GM13977 (cell line): Measurements from ENCODE around the gene MCAM.

Experiments
- DNase-seq: peaks from one replicate; pipeline ENCODE4 v3.0.0; 2012; ENCODE audit warnings: low spot score
- in situ Hi-C: fragments of 300-500 bp; cut with MboI; formaldehyde crosslinking; loops from one replicate; pipeline ENCODE4 v1.12.0; 2022; ENCODE audit warnings: low sequenced_read_pairs, low pct_unique_long_range_greater_than_20kb, mixed read lengths, inconsistent platforms; ENCODE audit not compliant: unreplicated experiment
- TF ChIP-seq, protein P1 (sequence below): IDR thresholded peaks from 2 replicates; pipeline ENCODE4 v1.5.1; 2012; ENCODE audit warnings: mild to moderate bottlenecking, control low read depth; ENCODE audit not compliant: insufficient read depth; ENCODE audit errors: extremely low read depth, missing control alignments

Gene MCAM

DNA sequence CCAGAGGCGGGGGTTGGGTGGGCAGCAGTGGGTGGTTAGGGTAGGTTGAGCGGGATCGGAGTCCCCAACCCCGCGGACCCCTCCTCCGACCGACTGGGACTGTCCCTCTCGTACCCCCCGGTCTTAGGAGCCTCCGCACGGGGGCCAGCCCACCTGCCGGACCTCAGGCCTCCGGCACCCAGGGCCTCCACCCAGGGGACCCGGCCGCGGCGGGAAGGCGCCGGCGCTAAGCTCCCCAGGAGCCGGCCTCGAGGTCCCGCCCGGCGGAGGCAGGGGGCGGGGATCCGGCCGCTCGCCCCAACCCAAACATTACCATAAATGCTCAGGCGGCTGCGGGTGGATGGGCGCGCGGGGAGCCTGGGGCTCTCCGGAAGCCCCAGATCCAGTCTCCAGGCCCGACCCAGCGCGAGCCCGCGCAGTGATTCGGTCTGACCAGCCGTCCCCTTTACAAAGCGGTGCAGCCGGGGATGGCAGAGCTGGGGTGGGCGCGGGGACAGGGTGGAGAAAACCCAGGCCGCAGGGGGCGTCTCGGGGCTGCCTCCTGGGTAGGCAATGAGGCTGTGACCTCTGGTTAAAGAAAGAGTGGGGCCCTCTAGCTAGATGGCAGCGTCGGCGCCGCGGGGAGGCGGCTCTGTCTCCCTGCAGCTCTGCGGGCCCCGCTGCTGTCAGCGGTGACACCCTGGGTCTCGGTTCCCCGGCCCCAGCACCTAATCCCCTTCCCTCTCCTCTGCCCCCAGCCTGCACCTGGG lies 4.0 kb upstream of the MCAM start:
- peak; percentile 91 for DNase-seq
- in situ Hi-C loops = no loop called here
- TF ChIP-seq, protein P1, sequence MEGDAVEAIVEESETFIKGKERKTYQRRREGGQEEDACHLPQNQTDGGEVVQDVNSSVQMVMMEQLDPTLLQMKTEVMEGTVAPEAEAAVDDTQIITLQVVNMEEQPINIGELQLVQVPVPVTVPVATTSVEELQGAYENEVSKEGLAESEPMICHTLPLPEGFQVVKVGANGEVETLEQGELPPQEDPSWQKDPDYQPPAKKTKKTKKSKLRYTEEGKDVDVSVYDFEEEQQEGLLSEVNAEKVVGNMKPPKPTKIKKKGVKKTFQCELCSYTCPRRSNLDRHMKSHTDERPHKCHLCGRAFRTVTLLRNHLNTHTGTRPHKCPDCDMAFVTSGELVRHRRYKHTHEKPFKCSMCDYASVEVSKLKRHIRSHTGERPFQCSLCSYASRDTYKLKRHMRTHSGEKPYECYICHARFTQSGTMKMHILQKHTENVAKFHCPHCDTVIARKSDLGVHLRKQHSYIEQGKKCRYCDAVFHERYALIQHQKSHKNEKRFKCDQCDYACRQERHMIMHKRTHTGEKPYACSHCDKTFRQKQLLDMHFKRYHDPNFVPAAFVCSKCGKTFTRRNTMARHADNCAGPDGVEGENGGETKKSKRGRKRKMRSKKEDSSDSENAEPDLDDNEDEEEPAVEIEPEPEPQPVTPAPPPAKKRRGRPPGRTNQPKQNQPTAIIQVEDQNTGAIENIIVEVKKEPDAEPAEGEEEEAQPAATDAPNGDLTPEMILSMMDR = peak; percentile 23

DNA sequence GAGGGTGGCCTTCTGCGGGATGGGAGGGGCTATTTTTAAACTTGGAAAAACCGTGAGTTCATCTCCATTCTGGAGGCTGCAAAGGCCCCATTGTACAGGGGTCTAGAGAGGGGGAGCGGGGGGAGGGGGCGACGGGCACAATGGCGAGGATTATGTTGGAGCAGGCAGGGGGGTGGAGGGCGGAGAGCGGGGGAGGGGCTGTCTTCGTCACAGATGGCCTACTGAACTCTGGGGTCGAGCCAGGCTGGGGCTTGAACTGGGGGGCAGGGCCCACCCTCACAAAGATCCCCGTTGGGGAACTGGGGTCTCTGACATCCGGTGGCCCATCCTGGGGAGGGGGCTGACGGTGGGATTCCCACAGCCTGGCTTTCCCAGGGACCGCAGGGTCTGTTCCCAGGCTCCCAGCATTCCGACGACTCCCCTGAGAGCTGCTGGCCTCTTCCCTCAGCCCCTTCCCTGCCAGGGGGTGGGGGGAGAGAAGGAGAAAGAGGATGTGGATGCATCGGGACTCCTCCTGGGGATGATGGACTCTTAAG lies 3.4 kb upstream of the MCAM start:
- in situ Hi-C loops = no loop called here
- TF ChIP-seq, protein P1 = no peak
- peak; percentile 27 for DNase-seq

DNA sequence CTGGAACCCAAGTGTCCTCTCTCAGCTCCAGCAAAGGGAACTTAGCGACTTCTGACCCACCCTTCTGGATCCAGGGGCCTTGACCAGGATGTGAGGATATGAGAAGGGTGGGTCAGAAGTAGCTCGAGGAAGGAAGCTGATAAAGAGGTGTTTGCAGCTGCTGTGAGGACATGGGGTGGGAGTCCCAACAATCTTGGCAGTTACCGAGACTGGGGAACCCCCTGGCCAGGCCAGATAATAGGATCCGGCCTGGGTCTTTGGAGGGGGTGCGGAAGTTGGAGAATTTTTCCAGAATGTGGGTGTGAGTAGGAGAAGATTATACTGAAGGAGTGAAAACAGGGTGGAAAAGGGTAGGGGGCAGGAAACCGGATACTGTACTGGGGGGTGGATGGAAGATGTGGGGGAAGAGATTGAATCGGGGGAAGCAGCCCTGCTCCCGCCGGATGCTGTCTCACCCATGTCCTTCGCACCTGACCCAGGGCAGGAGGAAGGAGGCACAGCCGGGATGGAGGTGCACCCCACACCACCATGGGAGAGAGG lies 2.8 kb upstream of the MCAM start:
- TF ChIP-seq, protein P1 = no peak
- DNase-seq = peak; percentile 41
- in situ Hi-C loops = no loop called here

DNA sequence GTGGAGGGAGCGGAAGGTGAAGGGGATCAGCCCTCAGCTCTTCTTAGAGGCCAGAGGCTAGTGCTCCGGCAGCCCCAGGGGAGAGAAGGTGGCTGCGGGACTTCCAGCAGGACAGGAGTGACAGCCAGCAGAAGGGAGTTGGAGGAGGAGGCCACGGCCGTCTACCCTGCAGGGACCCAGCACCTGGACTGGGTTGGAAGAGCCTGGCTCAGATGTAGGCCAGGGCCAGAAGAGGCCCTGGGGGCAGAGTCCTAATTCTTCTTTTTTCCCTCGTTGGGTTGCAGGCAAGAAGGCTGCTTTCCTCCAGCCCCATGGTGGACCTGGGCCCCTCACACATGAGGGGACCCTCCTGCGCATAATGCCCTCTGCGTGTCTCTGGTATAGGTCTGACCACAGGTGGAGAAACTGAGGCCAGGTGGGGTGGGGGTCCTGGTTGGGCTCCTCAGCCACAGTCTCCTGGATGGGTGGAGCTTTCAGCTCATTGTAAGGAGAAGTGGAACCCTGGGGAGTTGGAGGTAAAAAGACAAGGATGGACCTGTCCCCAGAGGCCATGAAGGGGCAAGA lies 2.3 kb upstream of the MCAM start:
- TF ChIP-seq, protein P1 = no peak
- in situ Hi-C loops = no loop called here
- no peak for DNase-seq

DNA sequence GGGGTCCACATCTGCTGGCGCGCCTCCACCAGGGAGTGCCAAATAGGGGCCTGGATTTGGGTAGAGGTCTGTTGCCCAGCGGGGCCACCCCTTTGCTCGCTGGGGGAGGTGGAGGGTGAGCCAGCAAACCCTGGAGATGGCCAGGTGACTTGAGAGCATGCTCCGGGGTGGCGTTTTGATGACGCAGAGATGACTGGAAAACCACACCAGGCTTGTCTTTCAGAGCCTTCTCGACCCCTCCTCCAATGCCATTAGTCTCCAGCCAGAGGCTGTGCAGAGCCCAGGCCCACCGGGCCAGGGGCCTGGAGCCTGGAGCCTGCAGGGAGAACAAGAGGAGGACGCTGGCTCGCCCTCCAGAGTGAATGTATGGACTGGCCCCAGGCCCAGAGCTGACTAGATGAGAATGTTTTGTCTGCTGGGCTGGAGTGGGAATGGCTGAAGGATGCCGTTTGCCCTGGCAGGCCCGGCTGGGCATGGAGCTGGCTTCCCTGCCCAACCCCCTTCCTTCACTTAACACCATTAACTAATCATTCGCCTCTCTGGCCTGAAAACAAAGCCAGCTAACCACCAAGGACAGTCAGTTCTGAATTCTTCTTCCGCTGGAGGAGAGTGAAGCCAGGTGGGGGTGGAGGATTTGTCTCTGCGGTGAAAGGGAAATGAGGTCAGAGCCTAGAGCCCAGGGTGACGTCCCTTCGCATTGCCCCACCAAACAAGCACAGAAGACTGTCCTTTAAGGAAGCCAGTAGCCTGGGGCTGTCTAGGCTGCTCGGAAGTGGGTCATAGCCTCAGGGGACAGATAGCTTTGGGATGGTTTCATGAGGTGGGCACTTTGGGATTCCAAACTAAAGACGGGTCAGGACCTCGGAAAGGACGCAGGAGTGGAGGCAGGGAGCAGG lies 1.6 kb upstream of the MCAM start:
- in situ Hi-C loops = no loop called here
- DNase-seq = peak; percentile 66
- TF ChIP-seq, protein P1 = no peak

DNA sequence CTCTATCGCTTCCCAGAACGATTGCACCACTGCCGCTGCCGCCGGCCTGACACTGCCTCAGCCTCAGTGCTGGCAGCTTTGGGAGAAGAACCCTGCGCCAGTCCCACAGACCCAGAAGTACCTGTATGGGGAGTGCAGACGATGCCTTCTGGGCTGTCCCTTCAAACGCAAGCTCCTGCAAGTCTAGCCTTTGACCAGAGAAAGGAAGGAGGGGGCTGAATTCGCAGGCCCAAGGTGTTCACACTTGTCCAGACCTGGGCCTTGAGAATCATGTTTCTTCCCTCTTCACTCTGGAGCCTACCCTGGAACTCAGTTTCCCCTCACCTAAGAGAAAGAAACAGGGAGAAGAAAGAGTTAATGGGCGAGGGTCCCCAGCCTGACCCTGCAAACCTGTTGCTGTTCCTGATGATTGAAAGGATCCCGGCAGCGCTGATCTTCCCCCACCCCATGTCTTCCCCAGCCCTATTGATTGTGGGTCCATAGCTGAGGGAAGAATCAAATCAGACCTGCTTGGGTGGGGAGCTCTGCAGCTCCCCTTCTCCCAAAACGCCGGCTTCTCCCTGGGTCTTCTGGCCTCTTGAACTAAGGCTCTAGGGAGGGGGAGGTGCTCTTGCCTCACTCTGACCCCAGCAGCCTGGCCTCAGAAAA lies 786 bp upstream of the MCAM start:
- DNase-seq = peak; percentile 22
- in situ Hi-C loops = no loop called here
- TF ChIP-seq, protein P1 = no peak
